ENCODE results near the gene NPW.

Gene NPW

DNA sequence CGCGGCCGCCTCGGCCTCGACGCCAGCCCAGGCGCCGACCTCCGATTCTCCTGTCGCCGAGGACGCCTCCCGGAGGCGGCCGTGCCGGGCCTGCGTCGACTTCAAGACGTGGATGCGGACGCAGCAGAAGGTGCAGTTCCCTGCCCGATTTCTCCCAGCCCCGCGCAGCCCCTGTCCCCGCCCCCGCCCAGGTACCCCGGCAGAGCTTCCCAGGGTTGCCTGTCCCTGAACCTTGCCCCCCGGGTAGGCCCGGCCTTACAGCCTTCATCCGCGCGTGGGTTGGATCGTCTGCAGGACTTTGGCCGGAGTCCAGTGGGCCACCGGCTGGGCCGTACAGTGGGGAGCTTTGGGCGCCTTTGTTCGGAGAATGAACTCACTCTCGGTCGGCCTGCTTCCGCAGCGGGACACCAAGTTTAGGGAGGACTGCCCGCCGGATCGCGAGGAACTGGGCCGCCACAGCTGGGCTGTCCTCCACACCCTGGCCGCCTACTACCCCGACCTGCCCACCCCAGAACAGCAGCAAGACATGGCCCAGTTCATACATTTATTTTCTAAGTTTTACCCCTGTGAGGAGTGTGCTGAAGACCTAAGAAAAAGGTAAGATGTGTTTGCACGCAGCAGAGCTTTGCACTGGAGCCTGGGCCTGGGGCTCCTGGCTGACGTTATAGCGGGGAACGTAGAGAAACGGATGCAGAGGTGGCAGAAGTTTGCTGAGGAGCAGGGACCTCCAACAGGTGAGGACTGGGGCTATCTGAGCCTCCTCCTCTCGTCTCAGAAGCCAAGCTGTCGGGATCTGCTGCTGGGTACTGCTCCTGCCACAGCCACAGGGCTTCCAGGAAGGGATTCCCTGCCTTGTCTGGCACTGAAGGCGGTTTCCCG lies 35.0 kb upstream of the NPW start:
- DNase-seq (ENCODE audit: low read depth), result no peak

DNA sequence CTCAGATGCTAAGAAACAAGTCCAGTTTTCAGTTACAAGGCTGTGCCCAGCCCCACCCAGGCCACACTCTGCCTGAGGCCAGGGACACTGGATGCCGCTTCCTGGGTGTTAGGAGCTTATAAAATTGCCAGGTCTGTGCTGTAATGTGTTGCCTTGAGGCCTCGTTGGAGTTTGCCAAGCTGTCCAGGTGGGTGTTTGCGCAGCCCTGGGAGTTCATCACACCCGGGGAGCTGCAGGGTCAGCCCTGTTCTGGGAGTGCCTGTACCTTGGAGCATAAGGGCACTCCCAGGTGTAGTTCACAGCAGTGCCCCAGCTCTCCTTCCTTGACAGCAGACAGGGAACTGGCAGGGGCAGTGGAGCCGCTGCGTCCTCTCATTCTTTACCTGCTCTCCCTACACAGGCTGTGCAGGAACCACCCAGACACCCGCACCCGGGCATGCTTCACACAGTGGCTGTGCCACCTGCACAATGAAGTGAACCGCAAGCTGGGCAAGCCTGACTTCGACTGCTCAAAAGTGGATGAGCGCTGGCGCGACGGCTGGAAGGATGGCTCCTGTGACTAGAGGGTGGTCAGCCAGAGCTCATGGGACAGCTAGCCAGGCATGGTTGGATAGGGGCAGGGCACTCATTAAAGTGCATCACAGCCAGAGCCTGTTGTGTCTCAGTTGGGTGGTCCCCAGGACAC lies 34.0 kb upstream of the NPW start:
- no peak for DNase-seq (ENCODE audit: low read depth)

DNA sequence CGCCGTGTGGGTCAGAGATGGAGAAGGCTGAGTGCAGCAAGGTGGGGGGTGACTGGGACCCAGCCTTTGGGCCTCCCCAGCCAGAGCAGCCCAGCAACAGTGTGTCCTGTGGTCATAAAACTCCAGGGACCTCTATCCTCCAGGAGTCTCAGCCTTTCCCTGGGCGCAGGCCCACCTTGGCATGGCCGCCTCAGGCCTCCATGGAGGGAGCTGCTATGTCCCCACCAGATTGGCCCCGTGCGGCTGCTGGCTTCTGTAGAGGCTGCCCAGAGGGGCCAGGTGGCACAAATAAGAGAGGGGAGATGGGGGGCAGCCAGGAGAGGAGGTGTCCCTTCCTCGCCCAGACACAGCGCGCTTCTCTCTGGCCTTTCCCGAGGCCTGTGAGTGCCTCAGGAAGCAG lies 32.4 kb upstream of the NPW start:
- no peak for DNase-seq (ENCODE audit: low read depth)

DNA sequence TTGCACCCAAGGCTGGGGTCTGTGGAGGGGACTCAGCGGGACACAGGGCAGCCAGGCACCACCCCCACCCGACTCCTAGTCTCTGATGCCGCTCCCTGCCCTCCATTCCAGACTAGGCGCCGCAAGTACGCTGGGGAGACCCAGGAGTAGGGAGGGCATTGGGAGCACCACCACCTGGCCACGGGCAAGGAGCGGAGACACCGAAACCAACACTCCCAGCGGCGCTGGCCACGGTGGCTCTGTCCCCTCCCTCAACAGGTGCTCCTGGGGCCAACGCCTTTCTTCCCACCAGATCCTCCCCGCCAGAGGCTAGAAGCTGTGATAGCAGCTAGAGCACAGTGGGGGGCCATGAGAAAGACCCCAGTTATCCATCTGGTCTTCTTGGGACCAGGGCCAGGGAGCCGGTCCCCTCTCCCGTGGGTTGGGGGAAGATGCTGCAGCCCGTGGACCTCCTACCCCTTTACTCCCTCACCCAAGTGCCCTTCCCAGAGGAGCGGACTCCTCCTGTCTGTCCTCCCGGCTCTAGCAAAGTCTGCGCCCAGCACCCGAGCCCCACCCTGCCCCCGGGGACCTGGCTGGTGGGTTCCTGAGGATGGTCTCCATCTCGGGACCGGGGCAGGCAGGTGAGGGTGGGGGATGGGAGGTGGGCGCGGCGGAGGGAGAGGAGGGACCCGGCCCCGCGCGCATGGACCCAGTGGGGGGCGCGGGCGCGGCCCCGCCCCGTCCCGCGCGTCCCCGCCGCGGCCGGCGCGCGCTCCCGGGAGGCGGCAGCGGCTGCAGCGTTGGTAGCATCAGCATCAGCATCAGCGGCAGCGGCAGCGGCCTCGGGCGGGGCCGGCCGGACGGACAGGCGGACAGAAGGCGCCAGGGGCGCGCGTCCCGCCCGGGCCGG lies 30.1 kb upstream of the NPW start, which contains the start of gene SYNGR3:
SYNGR3 (plus strand) TSS at position 762 of the 892 bp plus-strand sequence. CDS start 133 bp downstream, outside the sequence.
- DNase-seq (ENCODE audit: low read depth), result no peak

DNA sequence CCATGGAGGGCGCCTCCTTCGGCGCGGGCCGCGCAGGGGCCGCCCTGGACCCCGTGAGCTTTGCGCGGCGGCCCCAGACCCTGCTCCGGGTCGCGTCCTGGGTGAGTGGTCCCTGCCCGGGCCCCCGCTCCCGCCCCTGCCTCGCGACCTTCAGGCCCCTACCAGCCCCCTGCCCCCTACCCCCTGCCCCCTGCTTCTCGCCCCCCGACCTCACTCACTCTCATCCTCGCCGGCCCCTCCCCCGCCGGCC lies 29.6 kb upstream of the NPW start:
- DNase-seq (ENCODE audit: low read depth), result no peak

DNA sequence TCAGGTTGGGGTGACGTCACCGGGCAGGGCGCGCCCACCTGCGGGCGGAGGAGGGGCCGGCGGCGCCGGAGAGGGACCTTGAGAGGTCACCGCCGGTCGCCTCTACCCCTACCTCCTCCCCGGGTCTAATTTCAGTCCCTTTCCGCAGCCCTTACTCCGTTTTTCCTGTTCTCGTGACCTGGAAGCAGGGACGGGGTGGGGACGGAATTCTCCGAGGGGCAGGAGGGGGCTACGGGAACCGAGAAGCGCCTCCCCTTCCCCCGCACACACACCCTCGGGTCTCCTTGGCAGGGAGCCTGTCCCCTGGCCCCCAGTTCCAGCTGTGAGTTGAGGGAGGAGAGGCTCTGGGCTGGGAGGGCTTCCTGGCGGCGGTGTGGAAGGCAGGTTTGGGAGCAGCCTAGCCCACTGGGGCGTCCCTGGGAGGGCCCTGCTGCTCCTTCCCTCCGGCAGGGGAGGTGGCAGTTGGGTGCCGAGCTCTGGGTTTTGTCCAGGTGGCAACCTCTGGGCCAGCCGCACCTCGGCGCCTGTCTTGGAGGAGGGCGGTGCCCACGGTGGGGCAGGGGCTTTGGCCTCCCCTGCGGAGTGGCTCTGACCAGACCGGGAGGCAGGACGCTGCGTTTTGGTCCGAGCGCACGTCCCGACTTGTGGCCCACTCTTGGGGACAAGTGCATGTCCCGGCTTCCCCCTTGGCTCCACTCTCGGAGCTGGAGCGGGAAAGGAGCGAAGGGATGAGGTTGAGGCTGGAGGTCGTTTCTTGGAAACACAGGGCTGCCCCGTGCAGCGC lies 29.0 kb upstream of the NPW start:
- DNase-seq (ENCODE audit: low read depth), result no peak

DNA sequence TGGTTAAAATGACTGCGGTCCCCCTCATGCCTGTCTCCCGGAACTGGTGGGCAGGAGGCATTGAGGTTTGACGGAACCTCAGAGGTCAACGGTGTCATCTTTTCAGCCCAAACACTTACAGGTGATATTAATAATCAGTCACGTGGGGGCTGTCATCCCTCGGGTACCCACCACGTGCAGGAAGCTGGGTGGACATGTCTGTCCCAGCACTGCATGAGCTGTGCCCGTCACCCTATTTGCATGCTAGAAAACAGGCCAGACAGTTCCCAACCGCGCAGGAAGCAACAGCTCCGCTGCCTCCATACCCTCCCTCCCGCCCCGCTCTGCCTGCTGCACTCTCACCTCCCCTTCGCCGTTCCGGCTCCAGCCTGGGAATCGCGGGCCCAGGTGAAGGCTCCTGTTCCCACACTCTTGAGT lies 28.4 kb upstream of the NPW start:
- DNase-seq (ENCODE audit: low read depth), result no peak

DNA sequence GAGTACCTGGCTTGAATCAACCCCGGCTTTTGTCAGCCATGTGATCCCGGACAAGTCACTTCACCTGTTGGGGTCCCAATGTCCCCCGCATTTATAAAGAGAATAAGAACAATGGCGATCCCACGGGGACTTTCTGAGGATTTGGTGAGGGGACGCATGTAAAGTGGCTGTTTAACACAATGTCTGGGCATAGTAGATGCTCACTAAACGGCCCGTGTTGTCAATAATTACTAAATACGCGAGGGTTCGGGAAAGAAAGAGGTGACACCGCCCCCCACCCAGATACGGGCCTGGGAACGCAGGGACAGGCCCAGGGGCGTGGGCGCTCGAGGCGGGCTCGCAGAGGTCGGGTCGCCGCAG lies 28.0 kb upstream of the NPW start:
- DNase-seq (ENCODE audit: low read depth), result no peak

DNA sequence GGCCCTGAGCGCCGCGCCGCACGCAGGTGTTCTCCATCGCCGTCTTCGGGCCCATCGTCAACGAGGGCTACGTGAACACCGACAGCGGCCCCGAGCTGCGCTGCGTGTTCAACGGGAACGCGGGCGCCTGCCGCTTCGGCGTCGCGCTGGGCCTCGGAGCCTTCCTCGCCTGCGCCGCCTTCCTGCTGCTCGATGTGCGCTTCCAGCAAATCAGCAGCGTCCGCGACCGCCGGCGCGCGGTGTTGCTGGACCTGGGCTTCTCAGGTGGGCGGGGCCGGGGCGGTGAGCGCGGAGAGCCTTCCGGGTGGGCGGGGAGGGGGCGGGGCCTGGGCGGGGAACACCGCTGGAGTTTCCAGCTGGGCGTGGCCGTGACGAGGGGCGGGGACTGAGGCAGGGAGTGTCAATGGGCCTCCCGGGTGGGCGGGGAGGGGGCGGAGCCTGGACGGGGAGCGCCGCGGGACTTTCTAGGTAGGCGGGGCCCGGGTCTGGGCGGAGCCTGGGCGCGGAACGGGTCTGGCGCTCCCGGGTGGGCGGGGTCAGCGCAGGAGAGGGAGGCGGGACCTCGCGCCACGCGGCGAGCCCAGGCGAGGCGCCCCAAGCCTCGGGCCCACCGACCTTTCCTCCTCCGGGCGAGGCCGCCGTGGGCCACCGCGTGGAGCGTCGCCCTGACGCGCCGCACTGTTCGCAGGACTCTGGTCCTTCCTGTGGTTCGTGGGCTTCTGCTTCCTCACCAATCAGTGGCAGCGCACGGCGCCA lies 27.5 kb upstream of the NPW start:
- no peak for DNase-seq (ENCODE audit: low read depth)

DNA sequence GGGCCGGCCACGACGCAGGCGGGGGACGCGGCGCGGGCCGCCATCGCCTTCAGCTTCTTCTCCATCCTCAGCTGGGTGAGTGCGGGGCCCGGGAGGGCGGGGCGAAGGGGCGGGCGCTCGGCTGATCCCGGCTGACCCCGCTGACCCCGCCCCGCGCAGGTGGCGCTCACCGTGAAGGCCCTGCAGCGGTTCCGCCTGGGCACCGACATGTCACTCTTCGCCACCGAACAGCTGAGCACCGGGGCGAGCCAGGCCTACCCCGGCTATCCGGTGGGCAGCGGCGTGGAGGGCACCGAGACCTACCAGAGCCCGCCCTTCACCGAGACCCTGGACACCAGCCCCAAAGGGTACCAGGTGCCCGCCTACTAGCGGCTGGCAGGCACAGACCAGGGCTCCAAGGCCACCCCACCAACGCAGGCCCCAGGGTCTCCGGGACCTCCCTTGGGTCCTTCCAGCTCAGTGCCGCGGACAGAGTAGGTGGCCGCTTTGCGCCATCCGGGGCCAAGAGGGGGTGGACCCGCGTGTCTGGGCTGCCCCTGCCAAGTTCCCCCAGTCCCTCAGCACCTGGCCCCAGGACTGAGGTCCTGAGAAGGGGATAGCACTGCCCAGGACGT lies 26.8 kb upstream of the NPW start:
- no peak for DNase-seq (ENCODE audit: low read depth)

DNA sequence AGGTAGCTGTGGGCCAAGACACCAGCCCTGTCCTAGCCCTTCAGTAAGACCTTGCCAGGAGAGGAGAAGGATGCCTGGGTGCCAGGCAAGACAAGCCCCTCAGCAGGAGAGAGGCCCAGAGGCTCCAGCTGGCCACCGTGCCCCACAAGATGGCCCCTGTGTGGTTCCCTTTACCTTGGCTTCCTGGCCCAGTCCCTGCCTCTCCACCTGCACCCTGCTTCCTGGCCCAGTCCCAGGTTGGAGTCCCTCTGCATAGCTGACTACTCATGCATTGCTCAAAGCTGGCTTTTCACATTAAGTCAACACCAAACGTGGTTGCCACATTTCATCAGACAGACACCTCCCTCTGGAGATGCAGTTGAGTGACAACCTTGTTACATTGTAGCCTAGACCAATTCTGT lies 25.9 kb upstream of the NPW start:
- DNase-seq (ENCODE audit: low read depth), result no peak

DNA sequence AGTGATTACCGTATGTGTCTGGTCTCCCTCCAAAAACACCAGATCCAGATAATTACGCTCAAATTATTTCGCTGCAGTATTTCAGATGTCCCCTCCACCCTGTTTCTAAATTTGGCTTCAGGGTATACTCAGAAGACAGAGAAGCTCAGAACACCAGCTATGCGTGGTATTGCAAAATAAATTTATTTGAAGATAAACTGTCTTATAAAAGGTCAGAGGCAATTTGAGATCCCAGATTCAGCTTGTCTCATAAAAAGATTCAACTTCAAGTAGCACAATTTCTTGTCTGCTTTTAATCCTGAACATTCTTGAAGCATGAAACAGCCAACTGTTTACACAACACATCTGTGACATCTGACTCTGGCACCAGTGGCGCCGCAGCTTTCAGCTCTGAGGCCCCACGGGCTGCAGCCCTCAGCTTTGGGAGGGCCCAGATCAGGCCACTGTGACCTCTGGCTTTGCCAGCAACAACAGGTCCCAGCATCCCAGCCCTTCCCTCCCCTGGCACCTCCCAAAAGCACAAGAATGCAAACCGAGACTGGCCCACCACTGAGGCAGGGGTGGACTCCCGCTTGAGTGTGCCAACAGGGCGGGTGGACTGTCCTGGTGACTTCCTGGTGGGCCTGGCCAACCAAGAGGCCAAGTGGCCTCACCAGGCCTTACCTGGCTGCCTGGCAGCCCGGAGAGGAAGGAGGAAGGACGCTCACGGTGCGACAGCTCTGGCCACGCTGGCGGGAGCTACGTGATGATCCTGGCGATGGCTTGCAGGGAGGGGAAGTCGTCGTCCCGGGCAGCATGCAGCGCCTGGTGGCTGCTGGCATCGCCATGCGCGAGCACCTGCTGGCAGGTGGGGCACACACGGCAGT lies 21.9 kb upstream of the NPW start:
- no peak for DNase-seq (ENCODE audit: low read depth)

DNA sequence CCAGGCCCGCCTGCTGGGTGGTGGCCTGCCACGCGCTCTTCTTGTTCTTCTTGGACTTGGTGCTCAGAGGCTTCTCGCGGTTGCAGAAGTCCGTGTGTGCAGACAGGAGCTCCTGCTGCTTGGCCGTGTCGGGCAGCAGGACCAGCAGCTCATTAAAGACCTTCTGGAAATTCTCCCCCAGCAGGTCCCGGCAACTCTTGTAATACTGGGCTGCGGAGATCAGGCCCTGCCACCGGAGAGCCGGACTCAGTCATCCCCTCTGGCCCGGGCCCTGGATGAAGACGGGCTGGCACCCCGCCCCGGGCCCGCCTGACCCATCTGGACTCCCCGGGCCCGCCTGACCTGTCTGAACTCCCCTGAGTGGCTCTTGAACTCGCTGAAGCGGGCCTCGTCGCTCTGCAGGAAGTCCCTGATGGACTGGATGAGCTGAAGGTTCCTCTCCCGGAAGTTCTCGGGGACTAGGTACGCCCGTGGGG lies 21.2 kb upstream of the NPW start:
- DNase-seq (ENCODE audit: low read depth), result no peak

DNA sequence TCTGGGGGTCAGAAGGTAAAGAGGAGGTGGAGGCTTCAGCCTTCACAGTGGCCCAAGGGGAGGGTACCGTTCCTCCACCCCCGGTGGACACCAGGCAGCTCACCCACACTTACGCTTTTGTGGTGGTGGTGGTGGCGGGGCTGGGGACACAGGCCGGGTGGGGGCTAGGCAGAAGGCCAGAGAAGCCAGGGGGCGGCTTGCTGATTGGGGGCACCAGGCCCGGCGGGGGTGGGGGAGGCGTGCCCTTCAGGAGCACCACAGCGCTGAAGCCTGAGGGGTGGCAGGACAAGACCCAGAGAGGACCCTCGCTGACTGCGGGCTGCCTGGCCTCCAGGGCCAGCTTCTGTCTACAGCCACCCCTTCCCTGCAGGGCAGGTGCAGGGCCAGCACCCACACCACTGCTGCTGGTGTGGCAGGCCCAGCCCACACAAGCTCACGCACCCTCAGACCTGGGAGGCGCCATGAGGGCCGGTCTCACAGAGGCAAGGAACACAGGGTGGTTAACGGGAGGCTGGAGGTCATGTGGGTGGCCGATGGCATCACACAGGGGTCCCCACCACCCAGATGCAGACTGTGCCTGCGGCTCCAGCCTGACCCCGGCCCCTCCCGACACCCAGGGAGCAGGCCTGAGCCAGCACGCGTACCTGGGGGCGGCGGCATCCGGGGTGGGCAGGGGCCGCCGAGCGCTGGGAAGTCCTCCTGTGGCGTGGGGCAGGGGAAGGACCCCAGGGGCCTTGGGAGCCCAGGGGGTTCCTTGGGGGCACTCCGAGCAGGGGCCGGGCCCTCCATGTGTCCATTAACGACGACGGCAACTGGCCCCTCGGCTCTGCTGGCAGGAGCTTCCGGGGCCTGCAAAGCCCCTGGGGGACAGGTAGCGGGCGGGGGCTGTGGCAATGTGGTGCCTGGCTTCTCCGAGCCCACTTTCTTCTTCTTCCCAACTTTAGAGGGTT lies 20.5 kb upstream of the NPW start:
- DNase-seq (ENCODE audit: low read depth), result no peak

DNA sequence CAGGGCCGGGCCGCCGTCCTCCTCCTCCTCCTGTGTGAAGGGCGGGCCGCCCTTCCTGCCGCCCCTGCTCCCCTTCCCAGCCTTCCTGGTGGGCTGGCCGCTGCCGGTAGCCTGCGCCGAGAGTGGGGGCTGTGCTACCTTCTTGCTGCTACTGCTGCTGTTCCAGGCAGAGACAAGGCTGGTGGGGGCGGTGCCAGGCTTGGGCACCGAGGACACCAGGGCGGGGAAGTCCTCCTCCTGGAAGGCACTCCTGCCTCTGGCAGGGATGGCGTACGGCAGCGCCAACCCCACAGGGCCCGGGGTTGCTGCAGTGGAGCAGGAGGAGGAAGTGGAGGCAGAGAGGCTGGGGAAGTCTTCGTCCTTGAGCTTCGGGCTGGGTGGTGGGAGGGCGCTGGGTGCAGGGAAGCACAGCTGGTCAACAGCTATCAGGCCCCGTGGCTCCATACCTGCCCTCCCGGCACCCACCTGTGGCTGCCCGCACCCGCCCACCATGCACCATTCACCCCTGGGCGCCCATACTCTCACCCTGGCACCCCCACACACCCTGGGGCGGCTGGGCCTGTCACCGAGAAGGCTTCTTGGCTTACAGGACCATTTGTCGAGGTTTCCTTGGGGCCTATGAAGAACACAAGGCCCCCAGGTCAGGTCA lies 19.6 kb upstream of the NPW start:
- no peak for DNase-seq (ENCODE audit: low read depth)

DNA sequence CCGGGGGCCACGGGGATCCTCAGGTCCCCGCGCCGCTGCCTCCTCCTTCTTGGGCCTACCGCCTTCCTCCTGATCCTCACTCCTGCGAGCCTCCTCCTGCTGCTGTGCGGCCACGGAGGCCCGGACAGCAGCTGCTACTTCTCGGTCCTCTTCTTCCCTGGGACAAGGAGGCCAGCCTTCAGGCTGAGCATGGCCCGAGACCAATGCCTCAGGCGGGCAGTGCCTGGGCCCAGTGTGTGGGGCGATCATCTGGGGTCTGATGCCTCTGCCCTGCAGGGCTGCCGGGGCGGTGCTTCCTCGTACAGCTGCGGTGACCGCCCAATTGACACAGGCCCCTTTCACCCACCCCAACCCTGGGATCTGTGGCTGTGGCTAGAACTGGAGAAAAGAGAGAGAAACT lies 18.6 kb upstream of the NPW start:
- DNase-seq (ENCODE audit: low read depth), result no peak

DNA sequence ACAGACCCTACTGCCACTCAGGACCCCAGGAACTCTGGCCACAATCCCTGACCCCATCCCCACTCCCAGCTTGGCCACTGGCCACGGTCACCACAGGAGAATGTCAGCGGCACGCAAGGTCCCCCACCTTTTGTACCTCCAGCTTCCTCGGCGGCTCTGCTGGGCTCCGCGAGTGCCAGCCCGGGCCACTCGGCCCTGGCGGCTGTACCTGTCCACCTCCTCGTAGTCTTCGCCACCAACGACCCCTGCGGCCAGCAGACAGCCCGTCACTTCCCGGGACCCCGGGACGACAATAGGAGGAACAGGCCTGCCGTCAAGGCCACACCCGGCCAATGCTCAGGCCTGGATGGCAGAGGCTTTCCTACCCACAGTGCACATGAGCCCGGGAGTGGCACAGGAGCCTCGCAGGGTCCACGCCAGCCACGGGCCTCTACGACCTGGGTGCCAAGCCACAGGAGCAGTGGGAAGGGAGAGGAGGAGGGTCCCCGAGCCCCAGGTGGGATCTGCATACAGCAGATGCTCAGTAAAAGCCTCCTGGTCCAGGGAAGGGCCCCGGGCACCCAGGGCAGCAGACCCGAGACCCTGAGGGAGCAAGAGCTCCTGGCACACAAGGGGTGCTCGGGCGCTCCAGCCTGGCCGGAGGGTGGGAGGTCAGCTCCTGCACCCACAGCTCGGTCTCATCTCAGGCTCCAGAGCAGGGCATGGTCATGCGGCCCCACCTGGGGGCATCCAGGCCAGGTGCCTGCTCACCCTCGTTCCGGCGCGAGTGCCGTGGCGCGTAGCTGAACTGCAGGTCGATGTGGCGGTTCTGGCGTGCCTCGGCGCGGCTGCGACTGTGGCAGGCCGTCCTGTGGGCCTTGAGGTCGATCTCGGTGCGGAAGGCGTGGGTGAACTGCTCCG lies 17.9 kb upstream of the NPW start:
- no peak for DNase-seq (ENCODE audit: low read depth)

Measured in HS-5 (cell line).